22Rv1 (cell line): ENCODE data around the gene SYNPO2.

Experiments
- CTCF ChIP-seq: fragments of 450-650 bp; IDR thresholded peaks from 2 replicates; pipeline ENCODE4 v1.5.1; 2017; ENCODE audit warnings: mild to moderate bottlenecking
- ZFX ChIP-seq: fragments of 450-650 bp; IDR thresholded peaks from 2 replicates; pipeline ENCODE4 v1.6.1; 2017; ENCODE audit warnings: antibody characterized with exemption, borderline replicate concordance

GRCh38 chr4:119098306-119098705 is 209.7 kb downstream of the SYNPO2 start:
- TF ChIP-seq CTCF (no peak), ZFX (no peak)
